Measurements from ENCODE around the gene FIGN.

FIGN gene

DNA sequence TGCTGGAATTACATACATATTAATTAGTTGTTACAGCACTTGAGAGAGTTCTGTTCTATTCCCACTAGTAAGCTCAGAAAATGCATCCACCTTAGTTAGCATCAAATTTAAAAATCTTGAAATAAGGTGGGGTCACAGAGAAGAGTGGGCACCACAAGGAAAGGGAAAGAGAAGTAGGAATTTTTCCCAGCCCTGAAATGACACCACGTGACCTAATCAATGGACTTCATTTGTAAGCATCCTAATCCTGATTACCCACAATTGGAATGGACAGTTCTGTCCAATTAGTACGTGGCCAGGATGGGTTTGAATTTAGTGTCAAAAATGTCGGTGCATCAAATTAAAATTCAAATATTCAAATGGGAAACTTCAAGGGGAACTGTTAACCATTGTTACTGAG is 186.8 kb downstream of the FIGN start:
- no peak for FAIRE-seq
- TF ChIP-seq POLR2AphosphoS5 (IDR thresholded peaks at IDR 0.05; ENCODE audit: low read depth, low read length) (no peak), POLR2A (IDR thresholded peaks at IDR 0.05; ENCODE audit: low read depth, low read length) (no peak), TAF1 (IDR thresholded peaks at IDR 0.05; ENCODE audit: borderline replicate concordance, low read depth, low read length) (no peak)

More for the DNA sequence above, 186.8 kb downstream of the FIGN start:
- no peak for DNase-seq (ENCODE audit: insufficient read length)

Data from GM12892 (cell line).